Activated CD4-positive, CD25-positive, alpha-beta regulatory T cell treated with anti-CD3 and anti-CD28 coated beads, Interleukin-2, amount 50 U/mL, for 24 hours (primary cell): ENCODE data around the gene HDAC8.
"Not testable (repeated sequence)": the region's sequence is repeated elsewhere in the genome, so short reads cannot be mapped to it uniquely, and the experiment has no call there.

Experiments
- ATAC-seq, 2 donors: fragments of 150-1000 bp; cut with Tn5 transposase; one replicate each; pipeline ENCODE4 v1.10.0; 2021; ENCODE audit warnings: mild to moderate bottlenecking in 1 of 2, moderate library complexity in 1 of 2

Gene HDAC8

GRCh38 chrX:72572248-72573157, at the start of gene HDAC8:
HDAC8 (minus strand) TSS chrX:72572843; CDS start chrX:72572761, 82 bp downstream.
- ATAC-seq, result peak; percentile 85 to 90

GRCh38 chrX:72621625-72622485, 49.2 kb upstream of the HDAC8 start:
- ATAC-seq, result peak; percentile 92 to 93

- peak in 1 of 2 donors; percentile 7 for ATAC-seq
Measured at GRCh38 chrX:72621163-72621562, 48.5 kb upstream of the HDAC8 start.

GRCh38 chrX:72620550-72621145, 48.0 kb upstream of the HDAC8 start:
- peak; percentile 39 to 53 for ATAC-seq

GRCh38 chrX:72609313-72609712, 36.7 kb upstream of the HDAC8 start:
- ATAC-seq, result no peak

- peak; percentile 74 to 85 for ATAC-seq
Measured at GRCh38 chrX:72604705-72605104, 32.1 kb upstream of the HDAC8 start.

- ATAC-seq, result peak; percentile 41 to 51
Measured at GRCh38 chrX:72604112-72604511, 31.5 kb upstream of the HDAC8 start.

- not testable (repeated sequence) for ATAC-seq
Measured at GRCh38 chrX:72591038-72591437, 18.4 kb upstream of the HDAC8 start.

- no peak for ATAC-seq
Measured at GRCh38 chrX:72584163-72584562, 11.5 kb upstream of the HDAC8 start.

- no peak for ATAC-seq
Measured at GRCh38 chrX:72576141-72576894, 3.7 kb upstream of the HDAC8 start.

- peak in 1 of 2 donors; percentile 10 for ATAC-seq
Measured at GRCh38 chrX:72573158-72573511, 492 bp upstream of the HDAC8 start.

- peak in 1 of 2 donors; percentile 14 for ATAC-seq
Measured at GRCh38 chrX:72569786-72570185, 2.9 kb downstream of the HDAC8 start.

- ATAC-seq, result no peak
Measured at GRCh38 chrX:72568406-72569092, 4.1 kb downstream of the HDAC8 start.

GRCh38 chrX:72566448-72566847, 6.2 kb downstream of the HDAC8 start:
- ATAC-seq, result no peak

- ATAC-seq, result not testable (repeated sequence)
Measured at GRCh38 chrX:72559655-72560054, 13.0 kb downstream of the HDAC8 start.

GRCh38 chrX:72554448-72555140, 18.0 kb downstream of the HDAC8 start:
- no peak for ATAC-seq

GRCh38 chrX:72552443-72552842, 20.2 kb downstream of the HDAC8 start:
- ATAC-seq, result not testable (repeated sequence)

- ATAC-seq, result no peak
Measured at GRCh38 chrX:72545990-72546389, 26.7 kb downstream of the HDAC8 start.

- ATAC-seq, result no peak
Measured at GRCh38 chrX:72540318-72540717, 32.3 kb downstream of the HDAC8 start.

- no peak for ATAC-seq
Measured at GRCh38 chrX:72539822-72540221, 32.8 kb downstream of the HDAC8 start.

- ATAC-seq, result no peak
Measured at GRCh38 chrX:72536542-72536941, 36.1 kb downstream of the HDAC8 start.
